Liver (tissue), 9 donors: Measurements from ENCODE around the gene DPP6. TPM values are rescaled to one million over a fixed set of nuclear protein-coding genes. Genes with fewer than 3 reads are reported as not detected.

ENCODE experiments used
- DNase-seq: peaks from one replicate; pipeline ENCODE4 v3.0.0-alpha.2; 2017; ENCODE audit warnings: low spot score
- H3K27ac ChIP-seq, 2 donors: one replicate each; pipeline ENCODE4 v1.7.0; 2013; ENCODE audit warnings: inconsistent platforms in 2 of 2, low read length in 2 of 2, control low read depth in 1 of 2, low read depth in 1 of 2, mild to moderate bottlenecking in 1 of 2
- H3K27me3 ChIP-seq, 4 donors: one replicate each; pipeline versions ENCODE4 v1.6.1 to v1.7.0; 2013; ENCODE audit warnings: low read length in 3 of 4, inconsistent platforms in 1 of 4, mild to moderate bottlenecking in 1 of 4, moderate library complexity in 1 of 4; ENCODE audit not compliant: control insufficient read depth in 4 of 4, insufficient read depth in 4 of 4
- H3K36me3 ChIP-seq, 4 donors: one replicate each; pipeline versions ENCODE4 v1.6.1 to v1.7.0; 2013; ENCODE audit warnings: low read length in 3 of 4, mild to moderate bottlenecking in 3 of 4, low read depth in 1 of 4, moderate library complexity in 1 of 4; ENCODE audit not compliant: control insufficient read depth in 4 of 4, insufficient read depth in 3 of 4
- H3K4me1 ChIP-seq, 4 donors: one replicate each; pipeline versions ENCODE4 v1.6.1 to v1.7.0; 2013; ENCODE audit warnings: low read length in 3 of 4, mild to moderate bottlenecking in 3 of 4, moderate library complexity in 1 of 4; ENCODE audit not compliant: control insufficient read depth in 4 of 4, insufficient read depth in 4 of 4
- H3K4me3 ChIP-seq, 3 donors: one replicate each; pipeline versions ENCODE4 v1.6.1 to v1.7.0; 2013; ENCODE audit warnings: low read length in 3 of 3, control low read depth in 1 of 3, low read depth in 1 of 3, mild to moderate bottlenecking in 1 of 3
- H3K9ac ChIP-seq, 2 donors: one replicate each; pipeline ENCODE4 v1.7.0; 2013; ENCODE audit warnings: low read length in 2 of 2, mild to moderate bottlenecking in 2 of 2, moderate library complexity in 2 of 2, control low read depth in 1 of 2, low read depth in 1 of 2
- H3K9me3 ChIP-seq, 4 donors: one replicate each; pipeline versions ENCODE4 v1.6.1 to v1.7.0; 2013; ENCODE audit warnings: low read length in 3 of 4; ENCODE audit not compliant: control insufficient read depth in 4 of 4
- ATF3 ChIP-seq: IDR thresholded peaks from 2 replicates; pipeline ENCODE4 v1.6.1; 2016; ENCODE audit warnings: antibody characterized with exemption
- CTCF ChIP-seq: fragments of 150-350 bp; IDR thresholded peaks from 2 replicates; pipeline ENCODE4 v1.5.1; 2017; ENCODE audit warnings: improper control_type of control experiment, low read depth, low read length; ENCODE audit not compliant: missing input control
- EGR1 ChIP-seq, 2 donors: IDR thresholded peaks; 2 replicates each; pipeline ENCODE4 v1.6.1; 2016 to 2018; ENCODE audit warnings: antibody characterized with exemption in 2 of 2, low read depth in 2 of 2
- FOXA1 ChIP-seq: IDR thresholded peaks from 2 replicates; pipeline ENCODE4 v1.6.1; 2016; ENCODE audit warnings: antibody characterized with exemption
- FOXA2 ChIP-seq: IDR thresholded peaks from 2 replicates; pipeline ENCODE4 v1.6.1; 2016; ENCODE audit warnings: antibody characterized with exemption
- GABPA ChIP-seq, 2 donors: IDR thresholded peaks in 1 of 2; conservative IDR thresholded peaks in 1 of 2; 2 replicates each; pipeline ENCODE4 v1.6.1; 2016; ENCODE audit warnings: antibody characterized with exemption in 2 of 2, mild to moderate bottlenecking in 1 of 2, moderate library complexity in 1 of 2
- HNF4A ChIP-seq, 2 donors: conservative IDR thresholded peaks; 2 replicates each; pipeline ENCODE4 v1.6.1; 2016; ENCODE audit warnings: antibody characterized with exemption in 2 of 2, mild to moderate bottlenecking in 2 of 2
- HNF4G ChIP-seq: IDR thresholded peaks from 2 replicates; pipeline ENCODE4 v1.6.1; 2016; ENCODE audit warnings: antibody characterized with exemption
- JUND ChIP-seq, 2 donors: IDR thresholded peaks; 2 replicates each; pipeline ENCODE4 v1.6.1; 2016; ENCODE audit warnings: antibody characterized with exemption in 2 of 2
- MAX ChIP-seq: IDR thresholded peaks from 2 replicates; pipeline ENCODE4 v1.6.1; 2016; ENCODE audit warnings: antibody characterized with exemption
- NR2F2 ChIP-seq: IDR thresholded peaks from 2 replicates; pipeline ENCODE4 v1.6.1; 2016; ENCODE audit warnings: antibody characterized with exemption
- RAD21 ChIP-seq, 2 donors: IDR thresholded peaks; 2 replicates each; pipeline ENCODE4 v1.6.1; 2016; ENCODE audit warnings: antibody characterized with exemption in 2 of 2, mild to moderate bottlenecking in 2 of 2
- REST ChIP-seq: IDR thresholded peaks from 2 replicates; pipeline ENCODE4 v1.6.1; 2016; ENCODE audit warnings: antibody characterized with exemption, mild to moderate bottlenecking
- RXRA ChIP-seq, 2 donors: IDR thresholded peaks; 2 replicates each; pipeline ENCODE4 v1.6.1; 2017 to 2018; ENCODE audit warnings: antibody characterized with exemption in 2 of 2, mild to moderate bottlenecking in 1 of 2
- SP1 ChIP-seq: IDR thresholded peaks from 2 replicates; pipeline ENCODE4 v1.6.1; 2018; ENCODE audit warnings: antibody characterized with exemption, mild to moderate bottlenecking
- TAF1 ChIP-seq: conservative IDR thresholded peaks from 2 replicates; pipeline ENCODE4 v1.6.1; 2016; ENCODE audit warnings: antibody characterized with exemption, mild to moderate bottlenecking
- YY1 ChIP-seq: IDR thresholded peaks from 2 replicates; pipeline ENCODE4 v1.6.1; 2016; ENCODE audit warnings: antibody characterized with exemption, mild to moderate bottlenecking
- ZBTB33 ChIP-seq: IDR thresholded peaks from 2 replicates; pipeline ENCODE4 v1.6.1; 2016; ENCODE audit warnings: antibody characterized with exemption
- WGBS: extraction: QIAGEN DNeasy Blood & Tissue Kit; methylation state at CpG from one replicate; pipeline ENCODE4 v1.1.7; 2013; 5-methylcytosine and 5-hydroxymethylcytosine counted together
- polyA plus RNA-seq, 2 donors: library from polyadenylated mRNA; stranded (reverse) in 1 of 2; unstranded in 1 of 2; fragments of 200-250 nt in 1 of 2; fragments of >200 nt in 1 of 2; fragmentation: Nextera tagmentation in 1 of 2; extraction: Ambion mirVana in 1 of 2; gene quantifications; one replicate each; pipeline versions ENCODE4 v1.2.1 to v1.2.3, GENCODE V29; 2013 to 2015
- total RNA-seq, 2 donors: library from RNA; depleted of rRNA; stranded (reverse); fragments of >200 nt; gene quantifications; one replicate each; pipeline ENCODE4 v1.2.3, GENCODE V29; 2014
- donor health status: healthy.
- donor health status: healthy.
- donor health status: healthy.
- donor health status: healthy.
- donor health status: healthy.

The DPP6 gene
- total and polyA plus RNA-seq, 4 donors, result 0.01 TPM; not detected in 3

GRCh38 chr7:154869436-154869835, 817.2 kb downstream of the DPP6 start:
- 80% methylated on average over 10 of the region's 10 CpGs for WGBS

GRCh38 chr7:154871507-154871906, 819.3 kb downstream of the DPP6 start:
- 85% methylated on average over 4 of the region's 4 CpGs for WGBS

More at GRCh38 chr7:154869436-154869835, 817.2 kb downstream of the DPP6 start:
- no peak overlapping the region for H3K4me3 ChIP-seq
- TF ChIP-seq CTCF (no peak), SP1 (no peak), RXRA (IDR thresholded peaks at IDR 0.05) (no peak)
- H3K27ac ChIP-seq, result no peak overlapping the region
- no peaks in the 10 kb centered on the region for H3K4me1 ChIP-seq
- H3K36me3 ChIP-seq, result no peaks in the 10 kb centered on the region
- peaks cover 0 to 13% (median 3%) of the 10 kb centered on the region in 4 donors for H3K27me3 ChIP-seq
- no peak for DNase-seq
- no peak overlapping the region for H3K9ac ChIP-seq
- H3K9me3 ChIP-seq, result peaks cover 0 to 4% (median 0%) of the 10 kb centered on the region in 4 donors

More at GRCh38 chr7:154871507-154871906, 819.3 kb downstream of the DPP6 start:
- TF ChIP-seq CTCF, result no peak
- no peak for TF ChIP-seq GABPA (IDR thresholded peaks at IDR 0.05 in 1 of 2, conservative IDR thresholded peaks at IDR 0.05 in 1 of 2)
- no peak for TF ChIP-seq JUND (IDR thresholded peaks at IDR 0.05)
- no peak for TF ChIP-seq MAX
- TF ChIP-seq SP1, result no peak
- TF ChIP-seq YY1, result no peak
- TF ChIP-seq ZBTB33, result no peak
- TF ChIP-seq ATF3, result no peak
- no peak for TF ChIP-seq FOXA2
- no peak for TF ChIP-seq FOXA1
- no peak for TF ChIP-seq TAF1
- no peak for TF ChIP-seq HNF4A (conservative IDR thresholded peaks at IDR 0.05)
- no peak for TF ChIP-seq EGR1 (IDR thresholded peaks at IDR 0.05; ENCODE audit: low read depth in 2 of 2)
- TF ChIP-seq RAD21 (IDR thresholded peaks at IDR 0.05), result no peak
- no peak for TF ChIP-seq NR2F2
- no peak for TF ChIP-seq RXRA (IDR thresholded peaks at IDR 0.05)
- TF ChIP-seq HNF4G, result no peak
- no peak for TF ChIP-seq REST
- no peak overlapping the region for H3K27ac ChIP-seq
- peaks cover 0 to 8% (median 3%) of the 10 kb centered on the region in 4 donors for H3K27me3 ChIP-seq
- no peak overlapping the region for H3K4me3 ChIP-seq
- H3K36me3 ChIP-seq, result no peaks in the 10 kb centered on the region
- DNase-seq, result no peak
- H3K9me3 ChIP-seq, result no peaks in the 10 kb centered on the region
- no peaks in the 10 kb centered on the region for H3K4me1 ChIP-seq
- H3K9ac ChIP-seq, result no peak overlapping the region
